HG02840 (cell line): ENCODE measurements around the gene PEAK1.

Experiments used
- ATAC-seq: cut with Tn5 transposase; IDR thresholded peaks from one replicate; pipeline ENCODE4 v1.9.1; 2021; ENCODE audit warnings: mild to moderate bottlenecking, moderate library complexity, moderate number of reproducible peaks; ENCODE audit not compliant: unreplicated experiment, low FRiP score

Gene PEAK1

GRCh38 chr15:77419836-77420609 lies at the start of gene PEAK1:
Gene PEAK1 (minus strand): TSS chr15:77420104. CDS start chr15:77181926, 238,178 bp downstream.
- peak; percentile 87 for ATAC-seq

DNA sequence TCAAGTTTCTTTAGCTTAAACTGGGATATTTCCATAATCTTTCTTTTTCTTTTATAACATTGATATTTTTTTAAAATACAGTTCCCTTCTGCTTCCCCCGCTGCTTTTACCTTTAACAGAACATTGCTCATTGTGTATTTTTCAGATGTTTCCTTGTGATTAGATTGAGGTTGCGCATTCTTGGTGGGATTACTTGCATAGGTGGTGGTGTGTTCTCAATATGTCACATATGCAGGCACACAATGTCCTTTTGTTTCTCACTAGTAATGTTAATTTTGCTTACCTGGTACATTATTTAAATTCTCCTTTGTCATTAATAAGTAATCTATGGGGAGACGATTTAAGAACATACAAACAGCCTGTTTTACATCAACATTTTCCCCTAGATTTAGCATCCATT lies 49.0 kb upstream of the PEAK1 start:
- no peak for ATAC-seq

GRCh38 chr15:77466521-77466920 lies 46.6 kb upstream of the PEAK1 start:
- ATAC-seq: no peak

DNA sequence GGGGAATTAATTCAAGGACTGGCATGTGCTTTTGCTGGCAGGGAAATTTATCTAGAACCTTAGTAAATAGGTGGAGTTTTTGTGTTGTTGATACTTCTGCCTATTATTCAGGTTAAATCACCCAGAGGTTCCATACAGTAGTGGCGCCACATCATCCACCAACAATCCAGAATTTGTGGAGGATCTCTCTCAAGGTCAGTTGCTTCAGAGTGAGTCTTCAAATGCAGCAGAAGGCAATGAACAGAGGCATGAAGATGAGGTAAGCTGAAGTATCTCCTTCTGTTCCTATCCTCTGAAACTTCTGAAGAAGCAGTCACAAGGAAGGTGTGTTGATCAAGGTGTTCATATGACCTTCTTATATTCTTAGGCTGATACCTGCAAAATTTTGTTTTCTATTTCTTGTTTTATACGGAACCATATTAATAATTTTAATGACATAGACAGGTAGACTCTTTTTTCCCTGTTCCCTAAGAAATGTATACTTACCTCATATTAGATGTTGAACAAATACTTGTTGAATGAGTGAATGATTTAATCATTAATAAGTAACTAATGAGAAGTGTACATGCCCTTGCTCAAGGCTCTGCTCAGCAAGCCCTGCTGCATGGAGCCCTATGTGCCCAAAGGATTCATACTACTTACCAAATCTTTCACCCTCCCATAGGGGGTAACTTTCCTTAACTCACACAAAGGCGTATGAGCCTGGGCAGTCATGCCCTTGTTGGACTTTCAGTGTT lies 44.4 kb upstream of the PEAK1 start:
- ATAC-seq: no peak

DNA sequence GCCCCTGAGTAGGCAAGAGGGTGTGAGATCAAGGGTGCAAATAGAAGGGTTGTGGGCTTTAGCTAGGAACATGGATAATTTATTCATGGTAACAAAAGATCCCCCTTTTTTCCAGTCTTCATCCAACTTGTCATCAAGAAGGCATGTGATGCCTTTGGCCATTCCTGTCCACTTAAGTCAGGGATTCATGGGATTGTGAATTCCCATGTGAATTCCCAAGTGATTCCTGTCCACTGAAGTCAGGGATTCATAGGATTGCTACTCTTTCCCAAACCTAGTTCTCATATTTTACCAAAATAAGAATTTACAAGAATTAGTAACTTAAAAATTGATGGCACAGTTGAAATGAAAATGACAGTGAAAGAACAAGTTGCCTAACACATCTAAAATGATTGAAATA lies 41.6 kb upstream of the PEAK1 start:
- ATAC-seq: no peak

- no peak for ATAC-seq
These were observed 39.1 kb upstream of the PEAK1 start for GRCh38 chr15:77459031-77459430.

GRCh38 chr15:77457905-77458265 lies 38.0 kb upstream of the PEAK1 start:
- ATAC-seq: no peak

- no peak for ATAC-seq
These were observed 37.4 kb upstream of the PEAK1 start for GRCh38 chr15:77457191-77457904.

DNA sequence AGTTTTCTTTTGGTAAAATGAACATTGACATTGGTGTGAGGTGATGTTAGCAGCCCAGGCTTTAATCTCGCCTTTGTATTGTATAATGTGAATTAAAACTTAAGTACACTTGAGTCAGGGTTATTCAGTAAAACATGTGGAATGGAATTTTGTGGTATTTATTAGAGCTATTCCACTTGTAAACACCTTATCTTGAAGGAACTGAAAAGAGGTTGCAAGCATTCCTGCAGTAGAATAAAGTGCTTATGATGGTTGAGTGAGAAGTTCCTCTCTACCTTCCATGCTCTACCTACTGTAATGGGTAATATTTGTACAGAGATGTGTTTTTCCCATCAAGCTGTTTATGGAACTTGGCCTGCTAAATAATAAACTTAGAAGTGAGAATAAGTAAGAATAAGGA lies 36.8 kb upstream of the PEAK1 start:
- no peak for ATAC-seq

- no peak for ATAC-seq
These were observed 35.9 kb upstream of the PEAK1 start for GRCh38 chr15:77455696-77456321.

DNA sequence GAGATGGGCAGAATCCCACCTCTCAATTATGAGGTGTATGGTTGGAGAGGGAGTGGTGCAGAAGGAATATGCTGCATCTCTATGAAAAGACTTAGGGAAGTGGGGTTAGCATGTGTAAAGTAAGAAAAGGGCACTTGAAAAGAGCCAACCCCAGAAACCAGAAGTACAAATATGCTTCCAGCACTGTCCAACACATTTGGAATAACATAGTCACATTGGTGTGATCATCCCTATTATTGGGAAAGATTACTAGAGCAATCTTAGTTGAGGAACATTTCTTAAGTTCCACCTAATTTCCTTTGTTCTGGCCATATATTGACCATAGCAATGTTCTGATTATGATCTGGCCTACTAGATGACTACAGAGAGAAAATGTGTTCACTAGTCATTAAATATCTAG lies 35.0 kb upstream of the PEAK1 start:
- no peak for ATAC-seq

DNA sequence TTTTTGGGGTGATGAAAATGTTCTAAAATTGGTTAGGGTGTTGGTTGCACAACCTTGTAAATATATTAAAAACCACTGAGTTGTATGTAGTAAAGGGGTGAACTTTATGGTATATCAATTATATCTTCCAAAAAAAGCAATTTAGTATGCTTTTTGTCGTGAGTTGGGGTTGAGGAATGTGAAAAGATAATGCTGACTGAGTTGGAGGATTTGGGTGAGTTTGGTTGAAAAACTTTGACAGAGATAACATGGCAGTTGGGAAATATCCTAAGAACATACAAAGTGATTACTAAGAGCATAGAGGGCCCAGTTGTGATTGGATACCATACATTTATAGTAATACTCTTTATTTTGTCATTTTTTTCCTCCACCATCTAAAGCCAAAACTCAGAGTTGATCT lies 34.4 kb upstream of the PEAK1 start:
- no peak for ATAC-seq

DNA sequence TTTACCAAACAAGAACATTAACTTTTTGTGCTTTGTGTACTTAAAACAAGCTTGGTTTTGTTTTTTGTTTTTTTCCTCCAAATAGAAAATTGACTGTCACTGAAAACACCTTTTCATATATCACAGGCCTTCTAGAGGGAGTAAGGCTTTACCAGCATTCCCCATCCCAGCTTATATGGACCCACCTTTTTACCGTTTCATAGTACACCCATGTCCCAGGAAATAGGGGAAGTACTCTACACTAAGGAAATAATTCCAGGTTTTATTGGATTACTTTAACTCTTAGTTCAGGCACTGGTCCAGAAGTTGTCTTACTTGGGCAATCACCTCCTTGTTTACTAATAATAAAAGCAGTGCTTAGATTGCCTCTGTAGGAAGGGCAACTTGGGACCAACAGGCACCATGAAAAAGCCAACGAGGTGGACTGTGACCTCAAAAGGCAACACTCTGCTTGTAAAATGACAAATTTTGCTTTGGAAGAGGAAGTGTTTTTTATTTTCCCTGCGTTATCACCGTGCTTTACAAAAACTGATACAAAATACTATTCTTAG lies 27.0 kb upstream of the PEAK1 start:
- ATAC-seq: no peak

DNA sequence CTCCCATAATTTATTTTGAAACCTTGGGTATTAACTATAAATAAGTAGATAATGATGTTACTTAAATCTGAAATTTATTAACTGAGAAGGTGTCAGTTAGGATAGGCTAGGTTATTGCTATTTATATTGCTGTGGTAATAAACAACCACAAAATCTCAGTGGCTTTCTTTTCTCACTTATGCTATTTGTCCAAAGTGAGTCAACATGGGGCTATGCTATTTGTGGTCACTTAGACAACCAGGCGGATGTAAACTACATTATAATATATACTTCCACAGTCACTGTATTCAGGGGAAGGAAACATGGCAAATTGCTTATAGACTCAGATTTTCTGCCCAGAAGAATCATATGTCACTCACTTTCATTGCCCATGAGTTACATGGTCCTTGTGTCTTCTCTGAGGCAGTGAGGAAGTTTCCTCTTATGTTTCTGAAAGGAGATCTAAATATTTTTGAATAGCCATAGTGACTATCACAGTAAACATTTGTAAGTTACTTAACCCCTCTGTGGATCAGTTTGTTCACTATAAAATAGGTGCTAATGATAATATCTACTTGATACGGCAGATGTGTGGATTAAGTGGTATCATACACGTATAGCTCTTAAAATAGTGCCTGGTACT lies 20.6 kb upstream of the PEAK1 start:
- no peak for ATAC-seq

GRCh38 chr15:77437264-77437663 lies 17.4 kb upstream of the PEAK1 start:
- no peak for ATAC-seq

DNA sequence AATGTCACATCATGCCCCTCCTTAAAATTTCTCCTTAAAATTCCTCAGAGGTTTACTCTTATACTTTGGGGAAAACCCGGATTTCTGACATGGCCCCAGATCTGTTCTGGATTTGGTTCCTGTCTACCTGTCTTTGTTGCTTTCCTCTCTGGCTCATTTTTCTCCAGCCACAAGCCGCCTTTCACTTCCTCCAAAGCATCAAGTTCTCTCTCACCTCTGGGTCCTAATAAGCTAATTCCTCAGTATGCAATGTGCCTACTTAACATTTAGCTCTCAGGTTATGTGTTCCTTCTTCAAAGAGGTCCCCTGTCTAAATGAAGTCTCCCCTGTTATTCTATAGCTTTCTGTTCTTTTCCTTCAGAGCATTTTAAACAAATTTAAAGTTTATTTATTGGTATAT lies 16.9 kb upstream of the PEAK1 start:
- no peak for ATAC-seq

DNA sequence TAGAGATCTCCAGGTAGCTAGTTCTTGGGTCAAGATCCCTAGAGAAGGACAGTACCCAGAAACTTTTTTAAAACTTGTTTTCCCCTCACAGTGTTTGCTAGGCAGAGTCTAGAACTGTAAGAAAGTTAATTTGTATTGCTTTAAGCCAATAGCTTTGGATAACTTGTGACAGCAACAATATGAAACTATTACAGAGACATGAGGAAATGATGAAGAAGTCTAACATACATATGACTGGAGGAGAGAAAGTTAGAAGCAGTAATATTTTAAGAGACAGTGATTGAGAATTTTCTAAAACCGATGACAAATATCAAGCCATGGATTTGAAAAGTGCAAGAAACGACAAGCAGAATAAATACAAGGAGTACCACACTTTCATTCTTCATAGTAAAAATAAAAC lies 10.7 kb upstream of the PEAK1 start:
- ATAC-seq: no peak

GRCh38 chr15:77430213-77430612 lies 10.3 kb upstream of the PEAK1 start:
- no peak for ATAC-seq

DNA sequence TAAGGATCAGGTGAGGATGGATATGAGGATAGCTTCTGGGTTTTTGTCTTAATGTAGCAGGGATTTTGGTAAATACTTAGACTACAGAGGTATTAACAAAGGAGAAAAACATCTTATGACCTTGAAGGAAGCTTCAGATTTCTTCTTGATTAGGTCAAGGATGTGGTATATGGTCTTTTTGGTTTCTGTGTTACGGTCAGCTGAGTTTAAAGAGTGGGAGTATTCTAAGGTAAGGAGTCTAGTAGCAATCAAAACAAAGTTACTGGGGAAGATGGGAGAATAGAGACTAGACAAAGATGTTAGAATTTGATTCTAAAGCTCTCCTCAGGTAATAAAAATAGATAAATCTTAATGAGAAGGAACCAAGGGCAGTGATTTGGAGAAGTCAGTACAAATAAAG lies 7.0 kb upstream of the PEAK1 start:
- no peak for ATAC-seq

DNA sequence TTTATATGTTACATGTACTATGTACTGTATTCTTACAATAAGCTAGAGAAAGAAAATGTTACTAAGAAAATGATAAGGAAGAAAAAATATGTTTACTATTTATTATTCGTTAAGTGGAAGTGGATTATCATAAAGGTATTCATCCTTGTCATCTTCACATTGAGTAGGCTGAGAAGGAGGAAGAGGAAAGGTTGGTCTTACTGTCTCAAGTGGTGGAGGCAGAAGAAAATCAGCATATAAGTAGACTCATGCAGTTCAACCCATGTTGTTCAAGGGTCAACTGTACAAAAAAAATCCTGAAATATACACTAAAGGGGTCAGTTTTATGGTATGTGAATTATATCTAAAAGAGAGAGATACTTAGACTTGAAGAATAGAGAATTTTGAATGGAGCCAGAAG lies 6.5 kb upstream of the PEAK1 start:
- ATAC-seq: no peak
